ENCODE results near the gene ZNF57. TPM values are rescaled to one million over a fixed set of nuclear protein-coding genes. Genes with fewer than 3 reads are reported as not detected.

ZNF57 gene
- total and polyA plus RNA-seq, 10 donors, result 2.0 to 3.9 (median 2.8) TPM

GRCh38 chr19:2964874-2965273 lies 64.1 kb downstream of the ZNF57 start:
- Histone ChIP-seq H3K4me1 (peaks cover 5 to 44% (median 32%) of the 10 kb centered on the region in 6 donors), H3K36me3 (no peaks in the 10 kb centered on the region), H3K27me3 (replicated peaks in 1 of 7) (no peaks in the 10 kb centered on the region), H3K9me3 (no peaks in the 10 kb centered on the region), H3K4me3 (no peak overlapping the region), H3K27ac (no peak overlapping the region)
- intact Hi-C loops (cut with DNase I; ENCODE audit: low total_unique reads), result no loop called here
- TF ChIP-seq POLR2AphosphoS5 (IDR thresholded peaks at IDR 0.05), result no peak
- TF ChIP-seq CTCF (IDR thresholded peaks at IDR 0.05 in 8 of 11, conservative IDR thresholded peaks at IDR 0.05 in 3 of 11), result no peak
- no peak for TF ChIP-seq POLR2A (IDR thresholded peaks at IDR 0.05)
- WGBS, 5 donors, result 89 to 99% (median 95%) methylated on average over 5 of the region's 5 CpGs
- no peak for DNase-seq

- Histone ChIP-seq H3K4me3 (no peak overlapping the region), H3K4me1 (peaks cover 7 to 61% (median 45%) of the 10 kb centered on the region in 6 donors), H3K36me3 (no peaks in the 10 kb centered on the region), H3K27me3 (replicated peaks in 1 of 7) (no peaks in the 10 kb centered on the region), H3K27ac (peak overlapping the region in 5 of 8 donors; percentile 65 to 85 (median 80)), H3K9me3 (no peaks in the 10 kb centered on the region)
- WGBS, 5 donors, result 78 to 90% (median 87%) methylated on average over 8 of the region's 8 CpGs
- no peak for DNase-seq
- intact Hi-C loops (cut with DNase I; ENCODE audit: low total_unique reads), result loop anchor here (2.0 kb wide), 1 partner anchor 137 kb away; no protein-coding TSS in a partner anchor
- TF ChIP-seq POLR2A (IDR thresholded peaks at IDR 0.05) (no peak), CTCF (IDR thresholded peaks at IDR 0.05 in 8 of 11, conservative IDR thresholded peaks at IDR 0.05 in 3 of 11) (no peak), POLR2AphosphoS5 (IDR thresholded peaks at IDR 0.05) (no peak)
Measured at GRCh38 chr19:2967972-2968371, 67.2 kb downstream of the ZNF57 start.

Other genes with a start within 250 kb of the ZNF57 start
- gene GNG7, start 198.2 kb upstream of the ZNF57 start, total RNA-seq, result 10 to 100 TPM; 17.2 to 27.5 (median 19.4) TPM
- 10 to 100 TPM; 17.3 to 34.6 (median 17.9) TPM for gene GNG7, start 198.2 kb upstream of the ZNF57 start, polyA plus RNA-seq
- 1 to 10 TPM; 2.5 to 5.6 (median 3.5) TPM for gene DIRAS1, start 179.6 kb upstream of the ZNF57 start, total RNA-seq
- 10 to 100 TPM in 1 of 3 donors, 1 to 10 TPM in 2; 1.3 to 17.1 (median 3.6) TPM for gene DIRAS1, start 179.6 kb upstream of the ZNF57 start, polyA plus RNA-seq
- 10 to 100 TPM; 20.3 to 33.3 (median 26.7) TPM for gene SLC39A3, start 160.9 kb upstream of the ZNF57 start, total RNA-seq
- gene SLC39A3, start 160.9 kb upstream of the ZNF57 start, polyA plus RNA-seq, result 10 to 100 TPM; 19.1 to 42.6 (median 29.3) TPM
- gene SGTA, start 117.7 kb upstream of the ZNF57 start, total RNA-seq, result 10 to 100 TPM; 39.7 to 59.7 (median 46.5) TPM
- 10 to 100 TPM; 36.5 to 63.0 (median 40.0) TPM for gene SGTA, start 117.7 kb upstream of the ZNF57 start, polyA plus RNA-seq
- 10 to 100 TPM; 31.0 to 48.8 (median 37.4) TPM for gene THOP1, start 115.4 kb upstream of the ZNF57 start, total RNA-seq
- 10 to 100 TPM; 55.5 to 96.2 (median 59.0) TPM for gene THOP1, start 115.4 kb upstream of the ZNF57 start, polyA plus RNA-seq
- gene ZNF554, start 81.1 kb upstream of the ZNF57 start, total RNA-seq, result 1 to 10 TPM; 3.6 to 7.1 (median 4.5) TPM
- gene ZNF554, start 81.1 kb upstream of the ZNF57 start, polyA plus RNA-seq, result 1 to 10 TPM; 1.4 to 4.0 (median 2.3) TPM
- 10 to 100 TPM in 2 of 7 donors, 1 to 10 TPM in 5; 5.4 to 10.8 (median 8.3) TPM for gene ZNF555, start 59.5 kb upstream of the ZNF57 start, total RNA-seq
- 1 to 10 TPM; 1.4 to 2.7 (median 2.2) TPM for gene ZNF555, start 59.5 kb upstream of the ZNF57 start, polyA plus RNA-seq
- gene ZNF556, start 33.6 kb upstream of the ZNF57 start, total RNA-seq, result under 1 TPM in 3 of 7 donors, not detected in 4; 0.22 to 0.27 (median 0.26) TPM
- gene ZNF556, start 33.6 kb upstream of the ZNF57 start, polyA plus RNA-seq, result under 1 TPM in 2 of 3 donors, not detected in 1; under 0.01 to 0.02 TPM
- 1 to 10 TPM; 3.9 to 7.5 (median 4.5) TPM for gene ZNF77, start 44.0 kb downstream of the ZNF57 start, total RNA-seq
- gene ZNF77, start 44.0 kb downstream of the ZNF57 start, polyA plus RNA-seq, result 1 to 10 TPM; 2.2 to 2.9 (median 2.8) TPM
- gene TLE6, start 76.6 kb downstream of the ZNF57 start, total RNA-seq, result 1 to 10 TPM in 5 of 7 donors, under 1 TPM in 2; 0.60 to 4.1 (median 1.4) TPM
- 1 to 10 TPM; 1.9 to 2.7 (median 2.2) TPM for gene TLE6, start 76.6 kb downstream of the ZNF57 start, polyA plus RNA-seq
- 10 to 100 TPM; 31.7 to 88.0 (median 40.2) TPM for gene TLE2, start 128.4 kb downstream of the ZNF57 start, total RNA-seq
- gene TLE2, start 128.4 kb downstream of the ZNF57 start, polyA plus RNA-seq, result 10 to 100 TPM; 12.0 to 46.7 (median 22.8) TPM
- 100 to 1,000 TPM; 325 to 569 (median 425) TPM for gene TLE5, start 161.6 kb downstream of the ZNF57 start, total RNA-seq
- 100 to 1,000 TPM; 428 to 618 (median 514) TPM for gene TLE5, start 161.6 kb downstream of the ZNF57 start, polyA plus RNA-seq
- gene GNA11, start 193.4 kb downstream of the ZNF57 start, total RNA-seq, result 10 to 100 TPM; 22.6 to 41.5 (median 33.4) TPM
- 10 to 100 TPM in 1 of 3 donors, 1 to 10 TPM in 2; 5.1 to 22.7 (median 6.1) TPM for gene GNA11, start 193.4 kb downstream of the ZNF57 start, polyA plus RNA-seq
- gene GNA15, start 235.1 kb downstream of the ZNF57 start, total RNA-seq, result 10 to 100 TPM in 6 of 7 donors, 1 to 10 TPM in 1; 9.8 to 24.9 (median 12.7) TPM
- gene GNA15, start 235.1 kb downstream of the ZNF57 start, polyA plus RNA-seq, result 1 to 10 TPM; 3.8 to 7.6 (median 5.2) TPM